ENCODE data around the gene NAV2. TPM values are rescaled to one million over a fixed set of nuclear protein-coding genes. Genes with fewer than 3 reads are reported as not detected.

NAV2 gene
- total RNA-seq, 1 experiment from 2014 or later, result 63.5 TPM

- Histone ChIP-seq H3K9me3 (no peaks in the 10 kb centered on the region), H3K27me3 (replicated peaks; ENCODE audit: control insufficient read depth, insufficient read depth, low read length) (no peaks in the 10 kb centered on the region), H3K4me3 (ENCODE audit: low read depth, low read length) (no peak overlapping the region), H3K4me1 (no peaks in the 10 kb centered on the region), H3K36me3 (ENCODE audit: control insufficient read depth, insufficient read depth, low read length) (no peaks in the 10 kb centered on the region; the same call in 1 of the 2 replicates)
- no TSS peak for BruUV-seq (replicated peaks)
- H3K27me3 Mint-ChIP-seq (ENCODE audit: insufficient read depth, unreplicated experiment), result no peaks in the 10 kb centered on the region
- no peak overlapping the region for H3K27ac Mint-ChIP-seq (ENCODE audit: unreplicated experiment)
- no peak for TF ChIP-seq CTCF (IDR thresholded peaks at IDR 0.05; ENCODE audit: insufficient read depth in 1 of 2, low read depth in 1 of 2, low read length in 1 of 2, severe bottlenecking in 1 of 2, unreplicated experiment in 1 of 2)
- POLR2A ChIA-PET, result no interaction called here
- peaks cover 80% of the 10 kb centered on the region for H3K36me3 Mint-ChIP-seq (ENCODE audit: insufficient read depth, unreplicated experiment)
- no peaks in the 10 kb centered on the region for H3K9me3 Mint-ChIP-seq (ENCODE audit: unreplicated experiment)
- H3K4me3 Mint-ChIP-seq (ENCODE audit: unreplicated experiment), result no peak overlapping the region
- H3K4me1 Mint-ChIP-seq (ENCODE audit: low read depth, unreplicated experiment), result no peaks in the 10 kb centered on the region
- DNase-seq, result no peak
- CTCF ChIA-PET, result no interaction called here
- intact Hi-C loops (cut with micrococcal nuclease; ENCODE audit: unreplicated experiment), result no loop called here
These were observed 344.6 kb downstream of the NAV2 start for GRCh38 chr11:20056950-20057943.

DNA sequence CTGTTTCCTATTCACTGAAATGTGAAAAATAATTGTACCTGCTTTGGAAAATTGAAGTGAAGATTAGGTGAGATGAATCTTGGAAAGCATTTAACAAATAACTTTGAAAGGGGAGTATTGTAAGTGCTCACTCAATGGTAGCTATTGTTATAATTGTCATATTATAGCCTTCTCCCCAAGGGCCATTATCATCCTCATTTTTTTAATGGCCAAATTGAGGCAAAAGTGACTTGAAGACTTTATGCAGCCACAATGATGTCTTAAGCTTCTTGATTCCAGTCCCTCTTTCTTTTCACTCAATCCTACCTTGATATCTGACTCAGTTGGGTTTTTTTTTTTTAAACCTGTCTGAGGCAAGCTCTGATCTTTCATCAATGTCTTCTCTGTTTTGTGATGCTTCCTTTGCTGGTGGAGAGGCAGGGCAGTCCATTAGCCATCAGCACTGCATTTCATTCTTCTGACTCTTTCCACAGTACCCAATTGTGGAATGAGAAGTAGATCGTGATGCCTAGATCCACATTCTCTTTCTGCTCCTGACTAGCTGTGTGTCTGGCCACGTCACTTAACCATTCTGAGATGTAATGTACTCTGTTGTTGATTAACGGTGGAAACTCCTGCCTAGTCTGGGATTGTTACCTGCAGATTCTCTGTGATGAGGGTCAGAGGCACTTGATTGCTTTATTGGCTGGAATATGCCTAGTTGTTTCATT is 346.3 kb downstream of the NAV2 start:
- H3K27me3 ChIP-seq (replicated peaks; ENCODE audit: control insufficient read depth, insufficient read depth, low read length), result no peaks in the 10 kb centered on the region
- peaks cover 4% of the 10 kb centered on the region for H3K4me1 ChIP-seq
- H3K4me3 Mint-ChIP-seq (ENCODE audit: unreplicated experiment), result no peak overlapping the region
- TF ChIP-seq CTCF (IDR thresholded peaks at IDR 0.05; ENCODE audit: insufficient read depth in 1 of 2, low read depth in 1 of 2, low read length in 1 of 2, severe bottlenecking in 1 of 2, unreplicated experiment in 1 of 2), result no peak
- CTCF ChIA-PET, result no interaction called here
- no peaks in the 10 kb centered on the region for H3K27me3 Mint-ChIP-seq (ENCODE audit: insufficient read depth, unreplicated experiment)
- POLR2A ChIA-PET, result no interaction called here
- no peak for DNase-seq
- no peaks in the 10 kb centered on the region for H3K36me3 ChIP-seq (ENCODE audit: control insufficient read depth, insufficient read depth, low read length)
- no peak overlapping the region for H3K27ac Mint-ChIP-seq (ENCODE audit: unreplicated experiment)
- H3K4me1 Mint-ChIP-seq (ENCODE audit: low read depth, unreplicated experiment), result no peaks in the 10 kb centered on the region
- peaks cover 85% of the 10 kb centered on the region for H3K36me3 Mint-ChIP-seq (ENCODE audit: insufficient read depth, unreplicated experiment)
- intact Hi-C loops (cut with micrococcal nuclease; ENCODE audit: unreplicated experiment), result no loop called here
- H3K9me3 ChIP-seq, result no peaks in the 10 kb centered on the region
- no peaks in the 10 kb centered on the region for H3K9me3 Mint-ChIP-seq (ENCODE audit: unreplicated experiment)
- BruUV-seq (replicated peaks), result no TSS peak
- no peak overlapping the region for H3K4me3 ChIP-seq (ENCODE audit: low read depth, low read length)

DNA sequence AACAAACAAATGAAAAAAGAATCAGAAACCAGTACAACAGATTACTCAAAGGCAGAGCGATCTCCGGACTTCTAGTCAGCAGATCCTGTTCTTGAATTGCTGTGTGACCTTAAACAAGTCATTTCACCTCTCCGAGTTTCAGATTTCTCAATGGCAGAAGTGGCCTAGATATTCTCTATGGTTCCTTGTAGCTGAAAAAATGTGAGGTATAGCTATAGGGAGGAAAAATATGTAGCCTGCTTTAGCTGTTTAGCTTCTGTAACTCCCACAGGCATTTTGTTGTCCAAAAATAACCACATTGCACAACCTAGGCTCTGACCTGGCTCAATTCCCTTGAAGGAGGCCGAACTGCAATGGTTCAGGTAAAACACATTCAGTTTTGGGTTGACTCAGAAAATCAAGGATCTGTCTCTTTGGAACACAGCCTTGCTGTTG is 347.0 kb downstream of the NAV2 start:
- TF ChIP-seq CTCF (IDR thresholded peaks at IDR 0.05; ENCODE audit: insufficient read depth in 1 of 2, low read depth in 1 of 2, low read length in 1 of 2, severe bottlenecking in 1 of 2, unreplicated experiment in 1 of 2), result no peak
- Histone ChIP-seq H3K4me1 (peaks cover 11% of the 10 kb centered on the region), H3K4me3 (ENCODE audit: low read depth, low read length) (no peak overlapping the region), H3K36me3 (ENCODE audit: control insufficient read depth, insufficient read depth, low read length) (no peaks in the 10 kb centered on the region), H3K27me3 (replicated peaks; ENCODE audit: control insufficient read depth, insufficient read depth, low read length) (no peaks in the 10 kb centered on the region), H3K9me3 (no peaks in the 10 kb centered on the region)
- peaks cover 82% of the 10 kb centered on the region for H3K36me3 Mint-ChIP-seq (ENCODE audit: insufficient read depth, unreplicated experiment)
- BruUV-seq (replicated peaks), result no TSS peak
- no peak overlapping the region for H3K4me3 Mint-ChIP-seq (ENCODE audit: unreplicated experiment)
- no peak for DNase-seq
- CTCF ChIA-PET, result no interaction called here
- H3K27ac Mint-ChIP-seq (ENCODE audit: unreplicated experiment), result no peak overlapping the region
- intact Hi-C loops (cut with micrococcal nuclease; ENCODE audit: unreplicated experiment), result no loop called here
- no peaks in the 10 kb centered on the region for H3K4me1 Mint-ChIP-seq (ENCODE audit: low read depth, unreplicated experiment)
- H3K9me3 Mint-ChIP-seq (ENCODE audit: unreplicated experiment), result no peaks in the 10 kb centered on the region
- POLR2A ChIA-PET, result no interaction called here
- H3K27me3 Mint-ChIP-seq (ENCODE audit: insufficient read depth, unreplicated experiment), result no peaks in the 10 kb centered on the region
